ENCODE data around the gene ENSA. TPM values are rescaled to one million over a fixed set of nuclear protein-coding genes. Genes with fewer than 3 reads are reported as not detected.

The ENSA gene
- total and polyA plus RNA-seq, 2 donors (not counting 3 experiments of a cell fraction or from before 2014, with no cell fraction given) = 32.4 to 155 TPM

- BruUV-seq (replicated peaks) = no TSS peak
- H3K4me2 ChIP-seq (ENCODE audit: insufficient read depth, low read length) = peak within 1 kb of the TSS; percentile 90
- intact Hi-C loops (cut with micrococcal nuclease) = loop anchor here (1.0 to 5.0 kb wide), 7 partner anchors 18 to 233 kb away; partner anchors contain the start of genes ENSA and GOLPH3L
- no peaks in the 10 kb centered on the region for H3K27me3 ChIP-seq (ENCODE audit: control insufficient read depth in 2 of 2, insufficient read depth in 2 of 2, low read length in 2 of 2)
- dilution Hi-C loops (cut with MboI; ENCODE audit: extremely low pct_ligation_motif_present, low sequenced_read_pairs) = loop anchor here (10.0 kb wide), 1 partner anchor 85 kb away; no protein-coding TSS in a partner anchor
- peak within 1 kb of the TSS; percentile 64 for H2AFZ ChIP-seq (ENCODE audit: low read depth, low read length)
- peak within 1 kb of the TSS; percentile 98 for H3K27ac ChIP-seq (ENCODE audit: insufficient read depth, low read depth, low read length)
- peaks cover 57% of the 10 kb centered on the region for H3K79me2 ChIP-seq (ENCODE audit: control insufficient read depth, insufficient read depth, low read length)
- CTCF ChIA-PET = interaction anchor here (0.6 to 13.4 kb wide), 16 partner anchors 9 to 343 kb away, joined by 3 to 184 read pairs (median 6); partner anchors contain the start of gene ENSA
- H4K20me1 ChIP-seq (replicated peaks; ENCODE audit: control insufficient read depth, extremely low read depth, insufficient read depth, low read length) = peaks cover 35% of the 10 kb centered on the region
- peak; percentile 70 for FAIRE-seq
- peak within 1 kb of the TSS; percentile 91 to 99 (median 92) for H3K4me3 ChIP-seq (replicated peaks in 1 of 3; ENCODE audit: insufficient read depth in 1 of 3, low read depth in 1 of 3, low read length in 3 of 3)
- POLR2A ChIA-PET = interaction anchor here (0.7 to 3.0 kb wide), 24 partner anchors 9 to 586 kb away, joined by 3 to 43 read pairs (median 5); partner anchors contain the start of gene ENSA
- peak; percentile 96 for DNase-seq (ENCODE audit: low read depth, low spot score)
- H3K9me3 ChIP-seq (replicated peaks; ENCODE audit: control insufficient read depth, insufficient read depth, low read length) = no peaks in the 10 kb centered on the region
- peaks cover 4 to 34% of the 10 kb centered on the region in 2 experiments for H3K36me3 ChIP-seq (ENCODE audit: control insufficient read depth in 2 of 2, extremely low read depth in 1 of 2, insufficient read depth in 2 of 2, low read length in 2 of 2)
- TF ChIP-seq JUN (IDR thresholded peaks at IDR 0.05; ENCODE audit: borderline replicate concordance, insufficient read depth, insufficient read length, low read depth) (no peak), EZH2 (IDR thresholded peaks at IDR 0.05; ENCODE audit: borderline replicate concordance, low read depth, low read length, severe bottlenecking) (no peak), POLR2A (IDR thresholded peaks at IDR 0.05; ENCODE audit: low read depth, low read length) (peak; percentile 99), FOS (IDR thresholded peaks at IDR 0.05; ENCODE audit: borderline replicate concordance, insufficient read depth, low read length) (peak; percentile 14), MAX (IDR thresholded peaks at IDR 0.05; ENCODE audit: insufficient read depth, insufficient read length) (no peak), MYC (IDR thresholded peaks at IDR 0.05; ENCODE audit: low read depth, low read length) (no peak), CTCF (IDR thresholded peaks at IDR 0.05; ENCODE audit: extremely low read depth in 1 of 2, insufficient read depth in 1 of 2, low read depth in 1 of 2, low read length in 2 of 2) (no peak), GATA2 (IDR thresholded peaks at IDR 0.05; ENCODE audit: insufficient read depth, insufficient read length, low read depth, low read length) (no peak), POLR2AphosphoS5 (IDR thresholded peaks at IDR 0.05; ENCODE audit: insufficient read depth, low read depth, low read length) (peak; percentile 100)
- no peaks in the 10 kb centered on the region for H3K9me1 ChIP-seq (replicated peaks; ENCODE audit: control insufficient read depth, extremely low read depth, insufficient read depth, low read length)
- H3K9ac ChIP-seq (replicated peaks; ENCODE audit: extremely low read depth, insufficient read depth, low read length) = peak within 1 kb of the TSS; percentile 97
- peaks cover 27% of the 10 kb centered on the region for H3K4me1 ChIP-seq (ENCODE audit: control insufficient read depth, extremely low read depth, insufficient read depth, low read length)
These were observed 50.1 kb downstream of the ENSA start, which contains the start of gene MCL1 for GRCh38 chr1:150579110-150579944. TSS of gene MCL1 (minus strand) at chr1:150579610. CDS start at chr1:150579530, 80 bp downstream.
